ENCODE results near the gene MMP11. TPM values are rescaled to one million over a fixed set of nuclear protein-coding genes. Genes with fewer than 3 reads are reported as not detected.

The MMP11 gene
- total and polyA plus RNA-seq, 2 of the 13 experiments (the other 11 are each of a cell fraction or from before 2014, with no cell fraction given): 8.9 to 28.6 TPM

DNA sequence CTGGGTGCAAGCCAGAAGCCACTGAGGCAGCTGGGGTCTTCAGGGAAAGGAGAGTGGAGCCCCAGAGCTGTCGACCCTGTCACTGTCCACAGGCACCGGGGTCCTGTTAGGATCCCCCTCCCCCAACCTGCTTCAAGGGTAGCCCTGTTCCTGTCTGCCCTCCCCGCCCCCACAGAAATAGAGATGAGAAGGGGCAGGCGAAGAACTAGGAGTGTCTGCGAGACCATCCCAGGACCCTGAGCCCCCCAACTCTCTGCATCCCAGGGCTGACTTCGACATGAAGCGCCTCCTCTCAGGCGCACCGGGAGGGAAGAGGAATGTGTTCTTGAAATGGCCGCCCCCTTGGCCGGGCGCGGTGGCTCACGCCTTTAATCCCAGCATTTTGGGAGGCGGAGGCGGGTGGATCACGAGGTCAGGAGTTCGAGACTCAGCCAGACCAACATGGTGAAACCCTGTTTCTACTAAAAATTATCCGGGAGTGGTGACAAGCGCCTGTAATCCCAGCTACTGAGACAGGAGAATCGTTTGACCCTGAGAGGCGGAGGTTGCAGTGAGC lies 21.1 kb upstream of the MMP11 start (continued):
- TF ChIP-seq, protein P1, sequence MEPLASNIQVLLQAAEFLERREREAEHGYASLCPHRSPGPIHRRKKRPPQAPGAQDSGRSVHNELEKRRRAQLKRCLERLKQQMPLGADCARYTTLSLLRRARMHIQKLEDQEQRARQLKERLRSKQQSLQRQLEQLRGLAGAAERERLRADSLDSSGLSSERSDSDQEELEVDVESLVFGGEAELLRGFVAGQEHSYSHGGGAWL (CRISPR knock-in tag; IDR thresholded peaks at IDR 0.05): 0 out of 2 replicates have a peak, but pooled peaks have one; percentile 15
- TF ChIP-seq, protein P2, sequence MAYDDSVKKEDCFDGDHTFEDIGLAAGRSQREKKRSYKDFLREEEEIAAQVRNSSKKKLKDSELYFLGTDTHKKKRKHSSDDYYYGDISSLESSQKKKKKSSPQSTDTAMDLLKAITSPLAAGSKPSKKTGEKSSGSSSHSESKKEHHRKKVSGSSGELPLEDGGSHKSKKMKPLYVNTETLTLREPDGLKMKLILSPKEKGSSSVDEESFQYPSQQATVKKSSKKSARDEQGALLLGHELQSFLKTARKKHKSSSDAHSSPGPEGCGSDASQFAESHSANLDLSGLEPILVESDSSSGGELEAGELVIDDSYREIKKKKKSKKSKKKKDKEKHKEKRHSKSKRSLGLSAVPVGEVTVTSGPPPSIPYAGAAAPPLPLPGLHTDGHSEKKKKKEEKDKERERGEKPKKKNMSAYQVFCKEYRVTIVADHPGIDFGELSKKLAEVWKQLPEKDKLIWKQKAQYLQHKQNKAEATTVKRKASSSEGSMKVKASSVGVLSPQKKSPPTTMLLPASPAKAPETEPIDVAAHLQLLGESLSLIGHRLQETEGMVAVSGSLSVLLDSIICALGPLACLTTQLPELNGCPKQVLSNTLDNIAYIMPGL (CRISPR knock-in tag; IDR thresholded peaks at IDR 0.05; ENCODE audit: borderline replicate concordance in 1 of 2, low read depth in 1 of 2): 0 out of 4 replicates have a peak, but pooled peaks of 1 of the 2 experiments have one; percentile 13
- peak; percentile 78 for TF ChIP-seq ZBTB33 (CRISPR knock-in tag; IDR thresholded peaks at IDR 0.05)

GRCh38 chr22:23752090-23752691 lies 20.5 kb upstream of the MMP11 start:
- Histone ChIP-seq H3K27me3 (ENCODE audit: control insufficient read depth in 1 of 2, insufficient read depth in 2 of 2, low read length in 2 of 2) (no peaks in the 10 kb centered on the region; a peak in 1 of 5 replicates), H4K20me1 (ENCODE audit: insufficient read depth, low read length) (no peaks in the 10 kb centered on the region), H3K27ac (ENCODE audit: extremely low read length, insufficient read depth, low read length) (no peak overlapping the region), H3K9ac (ENCODE audit: insufficient read depth, low read depth, low read length) (no peak overlapping the region), H2AFZ (ENCODE audit: low read length) (no peak overlapping the region), H3K36me3 (replicated peaks in 1 of 2; ENCODE audit: control insufficient read depth in 1 of 2, insufficient read depth in 2 of 2, low read length in 2 of 2) (no peaks in the 10 kb centered on the region), H3K9me3 (ENCODE audit: low read length) (no peaks in the 10 kb centered on the region), H3K4me3 (replicated peaks in 1 of 3; ENCODE audit: insufficient read depth in 1 of 3, low read depth in 2 of 3, low read length in 3 of 3) (no peak overlapping the region), H3K79me2 (ENCODE audit: insufficient read depth, low read length) (peaks cover 7% of the 10 kb centered on the region), H3K4me2 (ENCODE audit: low read depth, low read length) (peak overlapping the region; percentile 87; the same call in 1 of the 2 replicates), H3K4me1 (ENCODE audit: insufficient read depth, low read length) (peaks cover 23% of the 10 kb centered on the region)
- DNase-seq (ENCODE audit: low spot score) (no peak), ATAC-seq (no peak), FAIRE-seq (no peak)
- ChIA-PET POLR2A (interaction anchor here (1.5 to 4.9 kb wide), 2 partner anchors 13 to 35 kb away, joined by 6 to 52 read pairs; partner anchors contain the start of genes C22orf15 and CHCHD10), CTCF (ENCODE audit: low intra/inter-chr PET ratio, low total read pairs) (no interaction called here)
- intact Hi-C loops (cut with micrococcal nuclease; ENCODE audit: unreplicated experiment) (no loop called here), in situ Hi-C loops (cut with HindIII; ENCODE audit: extremely low pct_ligation_motif_present, low pct_unique_long_range_greater_than_20kb) (no loop called here)
- BruUV-seq (replicated peaks): no TSS peak
- WGBS (ENCODE audit: low lambda C conversion rate): 93% methylated on average over 6 of the region's 9 CpGs
- TF ChIP-seq SRSF1 (optimal IDR thresholded peaks at IDR 0.05; ENCODE audit: low read depth, low read length) (no peak), DBP (CRISPR knock-in tag; IDR thresholded peaks at IDR 0.05; ENCODE audit: not compliant biosample characterization) (no peak), AGO2 (optimal IDR thresholded peaks at IDR 0.05; ENCODE audit: low read depth, low read length) (peak; percentile 26), ZC3H13 (CRISPR knock-in tag; IDR thresholded peaks at IDR 0.05) (peak; percentile 63; the same call in 1 of the 2 replicates), REPIN1 (CRISPR knock-in tag; IDR thresholded peaks at IDR 0.05; ENCODE audit: borderline replicate concordance, low read depth) (no peak), HNRNPL (IDR thresholded peaks at IDR 0.05; ENCODE audit: low read depth, low read length) (0 out of 2 replicates have a peak, but pooled peaks have one; percentile 20)
